Breast epithelium (tissue), 4 donors: ENCODE results near the gene MYBPHL. TPM values are rescaled to one million over a fixed set of nuclear protein-coding genes. Genes with fewer than 3 reads are reported as not detected.

Experiments
- DNase-seq, 2 donors: peaks; one replicate each; pipeline ENCODE4 v3.0.0-alpha.2; 2019; ENCODE audit warnings: low spot score in 2 of 2
- H3K27ac ChIP-seq, 2 donors: fragments of 200-600 bp; sonication (generic) in 1 of 2; one replicate each; pipeline ENCODE4 v1.5.1; 2016 to 2019; ENCODE audit warnings: mild to moderate bottlenecking in 1 of 2
- H3K27me3 ChIP-seq, 2 donors: fragments of 200-600 bp; sonication (generic) in 1 of 2; one replicate each; pipeline versions ENCODE4 v1.5.1 to v1.6.0; 2017 to 2019; ENCODE audit warnings: control low read depth in 1 of 2, mild to moderate bottlenecking in 1 of 2
- H3K36me3 ChIP-seq: fragments of 200-600 bp; one replicate; pipeline ENCODE4 v1.5.1; 2019
- H3K4me1 ChIP-seq, 2 donors: fragments of 200-600 bp; sonication (generic); one replicate each; pipeline ENCODE4 v1.5.1; 2016 to 2019; ENCODE audit warnings: control low read depth in 1 of 2
- H3K4me3 ChIP-seq, 3 donors: fragments of 200-600 bp; sonication (generic); 1 replicate in 2 of 3; 2 replicates in 1 of 3; pipeline ENCODE4 v1.5.1; 2016 to 2019; ENCODE audit warnings: mild to moderate bottlenecking in 3 of 3, moderate library complexity in 2 of 3
- H3K9me3 ChIP-seq, 2 donors: fragments of 200-600 bp; sonication (generic) in 1 of 2; one replicate each; pipeline ENCODE4 v1.5.1; 2016 to 2019; ENCODE audit warnings: control low read depth in 1 of 2
- POLR2A ChIP-seq: fragments of 450-650 bp; IDR thresholded peaks from one replicate; pipeline ENCODE4 v1.6.1; 2016; ENCODE audit warnings: antibody characterized with exemption, mild to moderate bottlenecking, moderate library complexity
- POLR2AphosphoS5 ChIP-seq, 3 donors: sonication (generic); formaldehyde crosslinking; IDR thresholded peaks; one replicate each; pipeline ENCODE4 v1.6.1; 2017; ENCODE audit warnings: antibody characterized with exemption in 3 of 3
- intact Hi-C: fragments of 100-400 bp; cut with DNase I; formaldehyde crosslinking; loops from one replicate; pipeline ENCODE4 v1.15.1; 2023; ENCODE audit warnings: low total_unique reads
- total RNA-seq, 3 donors: library from RNA; depleted of rRNA; stranded (reverse); fragments of >200 nt; gene quantifications; one replicate each; pipeline ENCODE4 v1.1.0, GENCODE V29; 2016
- TF ChIP-seq, protein P1 (sequence below), 3 donors: fragments of 450-650 bp; IDR thresholded peaks; one replicate each; pipeline ENCODE4 v1.5.1; 2016 to 2017; ENCODE audit warnings: antibody characterized with exemption in 3 of 3, mild to moderate bottlenecking in 3 of 3, moderate library complexity in 3 of 3

Gene MYBPHL
- total RNA-seq, 3 donors from 2014 or later = not detected

DNA sequence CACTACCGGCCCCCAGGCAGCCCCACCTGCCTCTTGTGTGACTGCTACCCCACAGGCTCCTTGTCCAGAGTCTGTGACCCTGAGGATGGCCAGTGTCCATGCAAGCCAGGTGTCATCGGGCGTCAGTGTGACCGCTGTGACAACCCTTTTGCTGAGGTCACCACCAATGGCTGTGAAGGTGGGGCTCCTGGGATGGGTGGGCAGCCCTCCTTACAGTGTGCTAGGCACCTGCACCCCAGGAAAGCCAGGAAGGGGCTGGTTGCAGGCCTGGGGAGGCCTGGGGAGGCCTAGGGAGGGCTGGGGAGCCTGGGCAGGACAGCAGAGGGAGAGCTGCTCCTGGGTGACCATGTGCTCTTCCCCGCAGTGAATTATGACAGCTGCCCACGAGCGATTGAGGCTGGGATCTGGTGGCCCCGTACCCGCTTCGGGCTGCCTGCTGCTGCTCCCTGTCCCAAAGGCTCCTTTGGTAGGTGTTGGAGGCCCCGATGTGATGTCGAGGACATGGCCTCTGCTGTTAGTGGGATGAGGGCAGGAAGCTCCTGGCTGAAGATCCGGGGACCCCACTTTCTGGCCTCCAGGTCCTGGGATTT, 41.0 kb downstream of the MYBPHL start:
- H3K4me1 ChIP-seq = no peaks in the 10 kb centered on the region
- DNase-seq = no peak
- H3K27me3 ChIP-seq = no peaks in the 10 kb centered on the region
- H3K36me3 ChIP-seq = no peaks in the 10 kb centered on the region
- H3K27ac ChIP-seq = no peak overlapping the region
- no peak overlapping the region for H3K4me3 ChIP-seq
- H3K9me3 ChIP-seq = no peaks in the 10 kb centered on the region
- intact Hi-C loops = loop anchor here (10.0 kb wide), 1 partner anchor 139 kb away; no protein-coding TSS in a partner anchor
- TF ChIP-seq, protein P1, sequence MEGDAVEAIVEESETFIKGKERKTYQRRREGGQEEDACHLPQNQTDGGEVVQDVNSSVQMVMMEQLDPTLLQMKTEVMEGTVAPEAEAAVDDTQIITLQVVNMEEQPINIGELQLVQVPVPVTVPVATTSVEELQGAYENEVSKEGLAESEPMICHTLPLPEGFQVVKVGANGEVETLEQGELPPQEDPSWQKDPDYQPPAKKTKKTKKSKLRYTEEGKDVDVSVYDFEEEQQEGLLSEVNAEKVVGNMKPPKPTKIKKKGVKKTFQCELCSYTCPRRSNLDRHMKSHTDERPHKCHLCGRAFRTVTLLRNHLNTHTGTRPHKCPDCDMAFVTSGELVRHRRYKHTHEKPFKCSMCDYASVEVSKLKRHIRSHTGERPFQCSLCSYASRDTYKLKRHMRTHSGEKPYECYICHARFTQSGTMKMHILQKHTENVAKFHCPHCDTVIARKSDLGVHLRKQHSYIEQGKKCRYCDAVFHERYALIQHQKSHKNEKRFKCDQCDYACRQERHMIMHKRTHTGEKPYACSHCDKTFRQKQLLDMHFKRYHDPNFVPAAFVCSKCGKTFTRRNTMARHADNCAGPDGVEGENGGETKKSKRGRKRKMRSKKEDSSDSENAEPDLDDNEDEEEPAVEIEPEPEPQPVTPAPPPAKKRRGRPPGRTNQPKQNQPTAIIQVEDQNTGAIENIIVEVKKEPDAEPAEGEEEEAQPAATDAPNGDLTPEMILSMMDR (IDR thresholded peaks at IDR 0.05) = no peak
- TF ChIP-seq POLR2AphosphoS5 (IDR thresholded peaks at IDR 0.05) = no peak

DNA sequence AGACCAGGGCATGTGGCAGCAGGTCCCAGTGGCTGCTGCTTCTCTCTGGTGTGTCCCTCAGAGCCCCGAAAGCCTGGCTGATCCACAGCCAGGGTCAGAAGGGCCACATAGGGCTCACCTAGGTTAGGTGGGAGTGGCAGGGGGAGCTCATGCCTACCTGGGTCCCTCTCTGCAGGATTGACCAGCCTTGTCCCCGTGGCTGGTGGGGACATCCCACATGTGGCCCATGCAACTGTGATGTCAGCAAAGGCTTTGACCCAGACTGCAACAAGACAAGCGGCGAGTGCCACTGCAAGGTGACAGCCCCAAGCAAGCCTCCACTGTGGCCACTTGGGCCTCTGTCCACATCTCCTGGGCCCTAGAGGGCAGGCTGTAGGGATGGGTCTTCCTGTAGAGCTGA, 41.8 kb downstream of the MYBPHL start:
- H3K9me3 ChIP-seq = no peaks in the 10 kb centered on the region
- DNase-seq = no peak
- no peak overlapping the region for H3K27ac ChIP-seq
- no peaks in the 10 kb centered on the region for H3K4me1 ChIP-seq
- no peaks in the 10 kb centered on the region for H3K27me3 ChIP-seq
- no peaks in the 10 kb centered on the region for H3K36me3 ChIP-seq
- no peak overlapping the region for H3K4me3 ChIP-seq
- intact Hi-C loops = loop anchor here (10.0 kb wide), 1 partner anchor 140 kb away; no protein-coding TSS in a partner anchor
- TF ChIP-seq POLR2AphosphoS5 (IDR thresholded peaks at IDR 0.05) (no peak), POLR2A (no peak)
- TF ChIP-seq, protein P1 (IDR thresholded peaks at IDR 0.05) = no peak

DNA sequence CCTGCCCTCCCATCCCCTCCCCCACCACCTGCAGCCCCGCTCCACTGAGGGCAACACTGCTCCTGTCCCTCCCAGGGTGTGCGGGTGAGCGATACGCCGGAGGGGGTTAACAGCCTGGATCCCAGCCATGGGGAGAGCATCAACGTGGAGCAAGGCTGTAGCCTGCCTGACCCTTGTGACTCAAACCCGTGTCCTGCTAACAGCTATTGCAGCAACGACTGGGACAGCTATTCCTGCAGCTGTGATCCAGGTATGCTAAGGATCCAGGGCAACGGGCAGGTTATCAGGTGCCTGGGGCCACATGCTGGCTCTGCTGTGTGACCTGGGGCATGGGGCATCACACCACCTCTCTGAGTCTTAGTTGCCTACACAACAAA, 42.4 kb downstream of the MYBPHL start:
- TF ChIP-seq POLR2A (no peak), POLR2AphosphoS5 (IDR thresholded peaks at IDR 0.05) (no peak)
- TF ChIP-seq, protein P1 (IDR thresholded peaks at IDR 0.05) = no peak
- Histone ChIP-seq H3K9me3 (no peaks in the 10 kb centered on the region), H3K4me3 (no peak overlapping the region), H3K27me3 (no peaks in the 10 kb centered on the region), H3K27ac (peak overlapping the region; percentile 2 to 77), H3K4me1 (no peaks in the 10 kb centered on the region), H3K36me3 (no peaks in the 10 kb centered on the region)
- intact Hi-C loops = loop anchor here (10.0 kb wide), 1 partner anchor 140 kb away; no protein-coding TSS in a partner anchor
- no peak for DNase-seq

DNA sequence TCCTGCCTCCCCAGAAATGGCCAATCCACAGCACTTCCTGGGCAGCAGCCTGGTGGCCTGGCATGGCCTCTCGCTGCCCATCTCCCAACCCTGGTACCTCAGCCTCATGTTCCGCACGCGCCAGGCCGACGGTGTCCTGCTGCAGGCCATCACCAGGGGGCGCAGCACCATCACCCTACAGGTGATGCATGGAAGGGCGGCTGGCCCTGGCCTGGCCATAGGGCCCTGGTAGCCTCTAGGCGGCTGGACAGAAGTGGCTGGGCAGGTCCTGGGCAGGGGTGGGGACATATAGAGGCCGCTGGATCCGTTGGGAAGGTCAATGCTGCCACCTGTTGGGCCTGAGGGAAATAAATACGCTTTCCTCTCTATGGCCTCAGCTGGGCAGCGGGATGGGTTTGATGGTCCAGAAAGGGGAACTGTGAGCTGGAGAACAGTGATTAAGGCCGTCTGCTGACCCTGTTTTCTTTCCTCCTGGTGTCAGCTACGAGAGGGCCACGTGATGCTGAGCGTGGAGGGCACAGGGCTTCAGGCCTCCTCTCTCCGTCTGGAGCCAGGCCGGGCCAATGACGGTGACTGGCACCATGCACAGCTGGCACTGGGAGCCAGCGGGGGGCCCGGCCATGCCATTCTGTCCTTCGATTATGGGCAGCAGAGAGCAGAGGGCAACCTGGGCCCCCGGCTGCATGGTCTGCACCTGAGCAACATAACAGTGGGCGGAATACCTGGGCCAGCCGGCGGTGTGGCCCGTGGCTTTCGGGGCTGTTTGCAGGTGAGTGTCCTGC, 43.0 kb downstream of the MYBPHL start:
- no peaks in the 10 kb centered on the region for H3K9me3 ChIP-seq
- no peak overlapping the region for H3K4me3 ChIP-seq
- H3K27ac ChIP-seq = peak overlapping the region; percentile 77 to 83
- intact Hi-C loops = loop anchor here (10.0 kb wide), 1 partner anchor 141 kb away; no protein-coding TSS in a partner anchor
- TF ChIP-seq POLR2AphosphoS5 (IDR thresholded peaks at IDR 0.05) (peak; percentile 63 to 81 (median 73)), POLR2A (no peak)
- TF ChIP-seq, protein P1 (IDR thresholded peaks at IDR 0.05) = peak; percentile 100
- DNase-seq = peak; percentile 90 to 95
- no peaks in the 10 kb centered on the region for H3K4me1 ChIP-seq
- H3K36me3 ChIP-seq = no peaks in the 10 kb centered on the region
- no peaks in the 10 kb centered on the region for H3K27me3 ChIP-seq

DNA sequence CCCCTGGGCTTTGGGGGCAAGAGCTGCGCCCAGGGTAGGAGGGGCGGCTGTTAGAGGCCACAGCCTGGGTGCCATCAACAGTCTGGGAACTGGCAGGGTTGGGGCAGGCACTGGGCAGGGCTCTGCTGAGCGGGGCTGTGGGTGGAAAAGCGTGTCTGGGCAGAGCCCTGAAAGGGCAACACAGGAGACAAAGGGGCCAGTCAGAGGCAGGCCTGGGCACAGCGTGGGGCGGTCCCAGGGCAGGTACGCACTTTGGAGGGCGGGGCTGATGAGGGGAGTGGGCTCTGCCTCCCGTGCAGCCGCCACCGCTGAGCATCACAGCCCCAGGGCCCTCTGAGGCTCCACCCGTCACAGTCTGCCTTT, 43.6 kb downstream of the MYBPHL start:
- Histone ChIP-seq H3K9me3 (no peaks in the 10 kb centered on the region), H3K4me3 (no peak overlapping the region), H3K27ac (peak overlapping the region; percentile 77 to 83), H3K27me3 (no peaks in the 10 kb centered on the region), H3K4me1 (no peaks in the 10 kb centered on the region), H3K36me3 (no peaks in the 10 kb centered on the region)
- intact Hi-C loops = loop anchor here (10.0 kb wide), 1 partner anchor 142 kb away; no protein-coding TSS in a partner anchor
- no peak for DNase-seq
- TF ChIP-seq, protein P1 (IDR thresholded peaks at IDR 0.05) = no peak
- TF ChIP-seq POLR2AphosphoS5 (IDR thresholded peaks at IDR 0.05) = no peak
- no peak for TF ChIP-seq POLR2A
